ENCODE results near the gene TLR4.

DNA sequence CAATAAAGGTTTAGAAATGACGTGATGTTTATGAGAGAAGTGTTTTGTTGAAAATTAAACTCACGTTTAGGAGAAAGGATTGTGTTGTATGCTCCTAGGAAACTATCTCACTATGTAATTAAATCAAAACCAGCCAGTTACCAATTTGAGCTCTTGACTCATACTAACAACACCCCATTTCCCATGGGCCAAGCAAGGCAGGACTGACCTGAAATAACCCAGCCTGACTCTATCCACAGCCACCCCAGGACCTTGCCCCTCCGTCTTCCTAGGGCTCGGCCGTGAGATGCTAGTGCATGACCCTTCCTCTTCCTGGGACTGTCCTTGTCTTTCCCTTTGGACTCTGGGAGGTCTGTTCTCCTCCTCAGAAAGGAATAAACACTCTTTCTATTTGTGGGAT lies 16.4 kb downstream of the TLR4 start:
- no peak for TF ChIP-seq RAD51 (IDR thresholded peaks at IDR 0.05; ENCODE audit: borderline replicate concordance, low read depth)
- TF ChIP-seq, protein P1, sequence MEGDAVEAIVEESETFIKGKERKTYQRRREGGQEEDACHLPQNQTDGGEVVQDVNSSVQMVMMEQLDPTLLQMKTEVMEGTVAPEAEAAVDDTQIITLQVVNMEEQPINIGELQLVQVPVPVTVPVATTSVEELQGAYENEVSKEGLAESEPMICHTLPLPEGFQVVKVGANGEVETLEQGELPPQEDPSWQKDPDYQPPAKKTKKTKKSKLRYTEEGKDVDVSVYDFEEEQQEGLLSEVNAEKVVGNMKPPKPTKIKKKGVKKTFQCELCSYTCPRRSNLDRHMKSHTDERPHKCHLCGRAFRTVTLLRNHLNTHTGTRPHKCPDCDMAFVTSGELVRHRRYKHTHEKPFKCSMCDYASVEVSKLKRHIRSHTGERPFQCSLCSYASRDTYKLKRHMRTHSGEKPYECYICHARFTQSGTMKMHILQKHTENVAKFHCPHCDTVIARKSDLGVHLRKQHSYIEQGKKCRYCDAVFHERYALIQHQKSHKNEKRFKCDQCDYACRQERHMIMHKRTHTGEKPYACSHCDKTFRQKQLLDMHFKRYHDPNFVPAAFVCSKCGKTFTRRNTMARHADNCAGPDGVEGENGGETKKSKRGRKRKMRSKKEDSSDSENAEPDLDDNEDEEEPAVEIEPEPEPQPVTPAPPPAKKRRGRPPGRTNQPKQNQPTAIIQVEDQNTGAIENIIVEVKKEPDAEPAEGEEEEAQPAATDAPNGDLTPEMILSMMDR (IDR thresholded peaks at IDR 0.05 in 2 of 3, conservative IDR thresholded peaks at IDR 0.05 in 1 of 3; ENCODE audit: insufficient read depth in 2 of 3, low read depth in 1 of 3, low read length in 3 of 3): no peak
- TF ChIP-seq ETV6 (IDR thresholded peaks at IDR 0.05; ENCODE audit: borderline replicate concordance in 1 of 2, low read depth in 2 of 2, low read length in 1 of 2): no peak
- TF ChIP-seq ETV6 (CRISPR knock-in tag; IDR thresholded peaks at IDR 0.05; ENCODE audit: borderline replicate concordance): no peak
- no peak for TF ChIP-seq MAFG (tag; conservative IDR thresholded peaks at IDR 0.05)
- TF ChIP-seq ZNF717 (CRISPR knock-in tag; IDR thresholded peaks at IDR 0.05): no peak
- TF ChIP-seq EZH2 (IDR thresholded peaks at IDR 0.05; ENCODE audit: borderline replicate concordance, low read depth, low read length): no peak
- TF ChIP-seq EGR1 (conservative IDR thresholded peaks at IDR 0.05): no peak
- no peak for TF ChIP-seq ZNF583 (CRISPR knock-in tag; IDR thresholded peaks at IDR 0.05)
- no peak for TF ChIP-seq ZNF253 (CRISPR knock-in tag; conservative IDR thresholded peaks at IDR 0.05)
- no peak for TF ChIP-seq NRF1 (conservative IDR thresholded peaks at IDR 0.05 in 1 of 2, IDR thresholded peaks at IDR 0.05 in 1 of 2)
- TF ChIP-seq, protein P2, sequence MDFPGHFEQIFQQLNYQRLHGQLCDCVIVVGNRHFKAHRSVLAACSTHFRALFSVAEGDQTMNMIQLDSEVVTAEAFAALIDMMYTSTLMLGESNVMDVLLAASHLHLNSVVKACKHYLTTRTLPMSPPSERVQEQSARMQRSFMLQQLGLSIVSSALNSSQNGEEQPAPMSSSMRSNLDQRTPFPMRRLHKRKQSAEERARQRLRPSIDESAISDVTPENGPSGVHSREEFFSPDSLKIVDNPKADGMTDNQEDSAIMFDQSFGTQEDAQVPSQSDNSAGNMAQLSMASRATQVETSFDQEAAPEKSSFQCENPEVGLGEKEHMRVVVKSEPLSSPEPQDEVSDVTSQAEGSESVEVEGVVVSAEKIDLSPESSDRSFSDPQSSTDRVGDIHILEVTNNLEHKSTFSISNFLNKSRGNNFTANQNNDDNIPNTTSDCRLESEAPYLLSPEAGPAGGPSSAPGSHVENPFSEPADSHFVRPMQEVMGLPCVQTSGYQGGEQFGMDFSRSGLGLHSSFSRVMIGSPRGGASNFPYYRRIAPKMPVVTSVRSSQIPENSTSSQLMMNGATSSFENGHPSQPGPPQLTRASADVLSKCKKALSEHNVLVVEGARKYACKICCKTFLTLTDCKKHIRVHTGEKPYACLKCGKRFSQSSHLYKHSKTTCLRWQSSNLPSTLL (IDR thresholded peaks at IDR 0.05): no peak
- no peak for TF ChIP-seq RAD21 (CRISPR knock-in tag; conservative IDR thresholded peaks at IDR 0.05 in 1 of 2, IDR thresholded peaks at IDR 0.05 in 1 of 2)

Data from K562 (cell line).